ENCODE results near the gene CNTNAP2. TPM values are rescaled to one million over a fixed set of nuclear protein-coding genes. Genes with fewer than 3 reads are reported as not detected.

Gene CNTNAP2
- total RNA-seq, 6 experiments from 2014 or later, result 1.8 to 8.1 (median 3.9) TPM

- intact Hi-C loops (cut with DNase I), result no loop called here
- WGBS (ENCODE audit: insufficient coverage, low coverage, low lambda C conversion rate, missing lambda C conversion rate), result 90% methylated on average over 3 of the region's 3 CpGs
- ATAC-seq (no peak), DNase-seq (no peak)
- TF ChIP-seq POLR2A (IDR thresholded peaks at IDR 0.05) (no peak), CTCF (IDR thresholded peaks at IDR 0.05) (no peak)
- Histone ChIP-seq H3K4me1 (no peaks in the 10 kb centered on the region), H3K27me3 (no peaks in the 10 kb centered on the region), H3K27ac (no peak overlapping the region), H3K9me3 (no peaks in the 10 kb centered on the region), H3K36me3 (no peaks in the 10 kb centered on the region), H3K4me3 (no peak overlapping the region)
Observed at GRCh38 chr7:147803151-147803550, 1686.5 kb downstream of the CNTNAP2 start.

GRCh38 chr7:147803606-147804005 lies 1687.0 kb downstream of the CNTNAP2 start:
- intact Hi-C loops (cut with DNase I), result no loop called here
- no peak for ATAC-seq
- no peak for TF ChIP-seq POLR2A (IDR thresholded peaks at IDR 0.05)
- TF ChIP-seq CTCF (IDR thresholded peaks at IDR 0.05), result no peak

GRCh38 chr7:147804032-147804431 lies 1687.4 kb downstream of the CNTNAP2 start:
- Histone ChIP-seq H3K27me3 (no peaks in the 10 kb centered on the region), H3K9me3 (no peaks in the 10 kb centered on the region), H3K4me1 (no peaks in the 10 kb centered on the region), H3K4me3 (no peak overlapping the region), H3K27ac (no peak overlapping the region), H3K36me3 (no peaks in the 10 kb centered on the region)
- no peak for ATAC-seq
- DNase-seq, result no peak
- intact Hi-C loops (cut with DNase I), result no loop called here
- TF ChIP-seq POLR2A (IDR thresholded peaks at IDR 0.05), result no peak
- TF ChIP-seq CTCF (IDR thresholded peaks at IDR 0.05), result no peak

More at GRCh38 chr7:147803606-147804005, 1687.0 kb downstream of the CNTNAP2 start:
- Histone ChIP-seq H3K27ac (no peak overlapping the region), H3K36me3 (no peaks in the 10 kb centered on the region), H3K4me3 (no peak overlapping the region), H3K9me3 (no peaks in the 10 kb centered on the region), H3K4me1 (no peaks in the 10 kb centered on the region), H3K27me3 (no peaks in the 10 kb centered on the region)
- DNase-seq, result no peak
- 3% methylated on average over 4 of the region's 4 CpGs for WGBS (ENCODE audit: insufficient coverage, low coverage, low lambda C conversion rate, missing lambda C conversion rate)

GRCh38 chr7:147805996-147806576 lies 1689.5 kb downstream of the CNTNAP2 start:
- Histone ChIP-seq H3K36me3 (no peaks in the 10 kb centered on the region), H3K4me3 (no peak overlapping the region), H3K27ac (no peak overlapping the region), H3K27me3 (no peaks in the 10 kb centered on the region), H3K9me3 (no peaks in the 10 kb centered on the region), H3K4me1 (no peaks in the 10 kb centered on the region)
- ATAC-seq (no peak), DNase-seq (no peak)
- TF ChIP-seq POLR2A (IDR thresholded peaks at IDR 0.05), result no peak
- no peak for TF ChIP-seq CTCF (IDR thresholded peaks at IDR 0.05)
- intact Hi-C loops (cut with DNase I), result no loop called here

- H3K4me3 ChIP-seq, result no peak overlapping the region
- intact Hi-C loops (cut with DNase I), result no loop called here
- ATAC-seq (no peak), DNase-seq (no peak)
- no peaks in the 10 kb centered on the region for H3K36me3 ChIP-seq
- WGBS (ENCODE audit: insufficient coverage, low coverage, low lambda C conversion rate, missing lambda C conversion rate), result 11% methylated on average over 3 of the region's 3 CpGs
- no peaks in the 10 kb centered on the region for H3K9me3 ChIP-seq
- TF ChIP-seq POLR2A (IDR thresholded peaks at IDR 0.05), result no peak
- no peak for TF ChIP-seq CTCF (IDR thresholded peaks at IDR 0.05)
- H3K27me3 ChIP-seq, result no peaks in the 10 kb centered on the region
- H3K4me1 ChIP-seq, result no peaks in the 10 kb centered on the region
- no peak overlapping the region for H3K27ac ChIP-seq
Observed at GRCh38 chr7:147809786-147810185, 1693.2 kb downstream of the CNTNAP2 start.
